Erythroblast (primary cell): ENCODE data around the gene SUSD1.

Source experiments
- GATA1 ChIP-seq: IDR thresholded peaks from 2 replicates; pipeline ENCODE4 v1.6.1; 2011; ENCODE audit warnings: low read depth, mild to moderate bottlenecking, control low read depth, low read length, moderate library complexity
- POLR2A ChIP-seq: IDR thresholded peaks from 2 replicates; pipeline ENCODE4 v1.6.1; 2011; ENCODE audit warnings: mild to moderate bottlenecking, low read length

GRCh38 chr9:111993319-111993718, 181.8 kb downstream of the SUSD1 start:
- TF ChIP-seq POLR2A (no peak), GATA1 (no peak)
